Measurements from ENCODE around the gene PHLDA1.

The PHLDA1 gene

GRCh38 chr12:76037130-76038103 is 5.8 kb upstream of the PHLDA1 start:
- DNase-seq, result peak; percentile 85

- DNase-seq, result no peak
Observed at GRCh38 chr12:76035045-76035444, 3.5 kb upstream of the PHLDA1 start.

- DNase-seq, result no peak
Observed at GRCh38 chr12:76033081-76034011, 1.8 kb upstream of the PHLDA1 start.

GRCh38 chr12:76032043-76032981 is 736 bp upstream of the PHLDA1 start:
- DNase-seq, result no peak

- DNase-seq, result no peak
Observed at GRCh38 chr12:76031081-76031413, 529 bp downstream of the PHLDA1 start.

GRCh38 chr12:76030341-76031080 is 1.1 kb downstream of the PHLDA1 start:
- DNase-seq, result no peak

- DNase-seq, result no peak
Observed at GRCh38 chr12:76029982-76030340, 1.6 kb downstream of the PHLDA1 start.

GRCh38 chr12:76028571-76029277 is 2.9 kb downstream of the PHLDA1 start:
- DNase-seq, result no peak

GRCh38 chr12:76026643-76027063 is 4.9 kb downstream of the PHLDA1 start:
- no peak for DNase-seq

- DNase-seq, result no peak
Observed at GRCh38 chr12:76025601-76026575, 5.7 kb downstream of the PHLDA1 start.

GRCh38 chr12:76024942-76025600 is 6.5 kb downstream of the PHLDA1 start:
- no peak for DNase-seq

GRCh38 chr12:76024102-76024781 is 7.3 kb downstream of the PHLDA1 start:
- no peak for DNase-seq

- no peak for DNase-seq
Observed at GRCh38 chr12:76023069-76023690, 8.4 kb downstream of the PHLDA1 start.

GRCh38 chr12:76022506-76022905 is 9.1 kb downstream of the PHLDA1 start:
- DNase-seq, result no peak

GRCh38 chr12:76020731-76021672 is 10.6 kb downstream of the PHLDA1 start:
- no peak for DNase-seq

GRCh38 chr12:76020281-76020680 is 11.3 kb downstream of the PHLDA1 start:
- no peak for DNase-seq

GRCh38 chr12:76018672-76019071 is 12.9 kb downstream of the PHLDA1 start:
- DNase-seq, result no peak

Data from NCI-H1694 treated with DMSO at 0.1 percent for 48 hours (cell line).